HG02623 (cell line): ENCODE data around the gene PRRG2.
A peak's percentile ranks its signal among the peaks of the same experiment; 100 is the strongest.

ENCODE experiments used
- ATAC-seq: cut with Tn5 transposase; IDR thresholded peaks from one replicate; pipeline ENCODE4 v1.9.1; 2021; ENCODE audit warnings: moderate library complexity; ENCODE audit not compliant: unreplicated experiment

The PRRG2 gene

GRCh38 chr19:49581007-49581508, at the start of gene PRRG2:
Gene PRRG2 (plus strand): TSS chr19:49581316. CDS start chr19:49583220, 1,904 bp downstream.
- ATAC-seq: no peak

GRCh38 chr19:49533551-49534488, 47.3 kb upstream of the PRRG2 start:
- peak; percentile 68 for ATAC-seq

- no peak for ATAC-seq
Observed at GRCh38 chr19:49534632-49535385, 46.3 kb upstream of the PRRG2 start.

- ATAC-seq: no peak
Observed at GRCh38 chr19:49536921-49537462, 44.1 kb upstream of the PRRG2 start.

GRCh38 chr19:49538643-49539042, 42.5 kb upstream of the PRRG2 start:
- no peak for ATAC-seq

- no peak for ATAC-seq
Observed at GRCh38 chr19:49539192-49539952, 41.7 kb upstream of the PRRG2 start.

GRCh38 chr19:49541914-49542313, 39.2 kb upstream of the PRRG2 start:
- ATAC-seq: no peak

GRCh38 chr19:49542446-49542845, 38.7 kb upstream of the PRRG2 start:
- no peak for ATAC-seq

- ATAC-seq: no peak
Observed at GRCh38 chr19:49543032-49543431, 38.1 kb upstream of the PRRG2 start.

GRCh38 chr19:49544154-49544553, 37.0 kb upstream of the PRRG2 start:
- no peak for ATAC-seq

- no peak for ATAC-seq
Observed at GRCh38 chr19:49546825-49547565, 34.1 kb upstream of the PRRG2 start.

- no peak for ATAC-seq
Observed at GRCh38 chr19:49549045-49549444, 32.1 kb upstream of the PRRG2 start.

- no peak for ATAC-seq
Observed at GRCh38 chr19:49551531-49551930, 29.6 kb upstream of the PRRG2 start.

GRCh38 chr19:49552749-49553148, 28.4 kb upstream of the PRRG2 start:
- no peak for ATAC-seq

- no peak for ATAC-seq
Observed at GRCh38 chr19:49553451-49554271, 27.5 kb upstream of the PRRG2 start.

GRCh38 chr19:49554701-49555181, 26.4 kb upstream of the PRRG2 start:
- ATAC-seq: no peak

- ATAC-seq: no peak
Observed at GRCh38 chr19:49555600-49556411, 25.3 kb upstream of the PRRG2 start.
